ENCODE results near the gene IL17RC.
"Not testable (repeated sequence)": the region's sequence is repeated elsewhere in the genome, so short reads cannot be mapped to it uniquely, and the experiment has no call there.

IL17RC gene

DNA sequence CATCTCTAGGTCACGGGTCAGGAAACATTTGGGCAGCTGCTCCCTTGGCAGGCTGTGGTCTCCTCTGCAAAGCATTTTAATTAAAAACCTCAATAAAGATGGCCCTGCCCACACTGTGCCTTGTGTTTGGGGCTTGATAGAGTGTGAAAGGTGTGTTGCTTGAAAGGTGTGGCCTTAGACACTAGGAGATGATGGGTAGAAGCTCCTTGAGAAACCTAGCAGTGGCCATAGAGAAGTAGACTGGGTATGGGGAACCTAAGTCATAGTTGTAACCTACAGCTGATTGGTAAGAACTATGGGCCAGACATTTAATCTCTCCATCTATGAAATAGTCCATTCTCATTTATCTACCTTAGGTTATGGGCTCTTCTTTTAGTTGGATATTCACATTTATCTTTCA is 23.2 kb upstream of the IL17RC start:
- DNase-seq: no peak

DNA sequence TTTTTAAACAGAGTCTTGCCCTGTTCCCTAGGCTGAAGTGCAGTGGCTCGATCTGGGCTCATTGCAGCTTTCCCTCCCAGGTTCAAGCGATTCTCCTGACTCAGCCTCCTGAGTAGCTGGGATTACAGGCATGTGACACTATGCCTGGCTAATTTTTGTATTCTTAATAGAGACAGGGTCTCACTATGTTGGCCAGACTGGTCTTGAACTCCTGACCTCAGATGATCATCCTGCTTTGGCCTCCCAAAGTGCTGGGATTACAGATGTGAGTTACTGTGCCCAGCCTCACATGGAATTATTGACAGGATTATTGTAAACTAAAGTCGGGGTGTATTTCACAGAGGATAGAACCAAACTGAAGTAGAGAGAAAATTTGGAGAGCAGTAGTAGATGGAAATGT is 21.2 kb upstream of the IL17RC start:
- not testable (repeated sequence) for DNase-seq

DNA sequence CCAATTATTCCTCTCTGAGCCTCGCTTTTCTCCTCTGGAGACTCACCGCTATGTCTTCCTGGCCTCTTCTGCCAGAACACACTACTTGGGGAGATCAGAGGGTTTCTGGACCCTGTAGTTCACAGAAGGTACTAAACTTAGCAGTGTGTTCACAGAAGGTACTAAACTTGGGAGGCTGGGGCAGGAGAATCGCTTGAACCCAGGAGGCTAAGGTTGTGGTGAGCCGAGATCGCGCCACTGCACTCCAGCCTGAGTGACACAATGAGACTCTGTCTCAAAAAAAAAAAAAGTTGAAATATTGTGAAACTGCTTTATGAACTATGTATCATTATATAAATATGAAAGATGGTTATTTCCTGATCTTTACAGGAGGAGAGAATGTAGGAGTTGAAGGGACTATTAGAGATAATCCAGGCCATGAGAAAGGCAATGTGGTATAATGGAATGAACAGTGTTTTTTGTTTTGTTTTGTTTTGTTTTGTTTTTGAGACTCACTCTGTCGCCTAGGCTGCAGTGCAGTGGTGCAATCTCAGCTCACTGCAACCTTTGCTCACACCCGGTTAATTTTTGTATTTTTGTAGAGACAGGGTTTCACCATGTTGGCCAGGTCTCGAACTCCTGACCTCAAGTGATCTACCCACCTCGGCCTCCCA is 20.0 kb upstream of the IL17RC start:
- DNase-seq: not testable (repeated sequence)

DNA sequence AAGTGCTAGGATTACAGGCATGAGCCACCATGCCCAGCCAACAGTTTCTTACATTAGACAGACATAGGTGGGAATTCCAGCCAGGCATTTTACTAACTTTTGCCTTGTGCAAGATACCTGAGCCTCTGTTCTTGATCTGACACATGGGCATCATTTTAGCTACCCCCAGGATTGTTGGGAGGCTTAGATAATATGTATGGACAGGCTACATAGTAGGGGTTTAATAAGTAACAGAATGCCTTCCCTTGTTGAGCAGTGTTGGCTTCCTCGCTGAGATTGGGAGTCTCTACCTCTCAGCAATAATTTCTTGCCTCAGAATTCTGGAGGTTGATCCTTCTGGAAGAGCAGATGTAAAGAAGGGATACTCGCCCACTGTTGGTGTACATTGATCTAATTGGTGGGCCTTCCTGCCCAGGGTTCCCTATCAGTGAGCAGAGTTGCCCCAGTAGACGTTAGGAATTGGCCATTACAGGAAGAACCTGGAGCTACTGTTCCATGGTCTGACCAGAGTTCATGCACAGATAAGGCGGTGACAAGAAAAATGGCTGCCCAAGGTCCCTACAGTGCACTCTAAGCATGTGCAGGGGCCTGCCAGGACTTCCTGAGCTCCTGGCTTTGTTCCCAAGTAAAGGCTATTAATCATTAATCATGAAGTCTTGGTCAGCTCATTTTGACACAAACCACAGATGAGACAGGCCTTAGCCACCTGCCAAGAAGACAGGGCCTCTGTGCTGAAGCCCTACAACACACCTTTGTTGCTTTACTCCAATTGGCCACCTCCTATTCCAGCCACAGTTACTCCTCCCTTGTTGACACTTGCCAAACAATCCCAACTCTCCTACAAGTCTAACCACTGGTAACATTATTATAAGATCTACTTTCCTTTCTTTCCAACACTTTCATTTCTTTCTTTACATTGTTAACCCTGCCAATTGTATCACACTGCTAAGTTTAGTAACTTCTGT is 19.2 kb upstream of the IL17RC start:
- DNase-seq: no peak

DNA sequence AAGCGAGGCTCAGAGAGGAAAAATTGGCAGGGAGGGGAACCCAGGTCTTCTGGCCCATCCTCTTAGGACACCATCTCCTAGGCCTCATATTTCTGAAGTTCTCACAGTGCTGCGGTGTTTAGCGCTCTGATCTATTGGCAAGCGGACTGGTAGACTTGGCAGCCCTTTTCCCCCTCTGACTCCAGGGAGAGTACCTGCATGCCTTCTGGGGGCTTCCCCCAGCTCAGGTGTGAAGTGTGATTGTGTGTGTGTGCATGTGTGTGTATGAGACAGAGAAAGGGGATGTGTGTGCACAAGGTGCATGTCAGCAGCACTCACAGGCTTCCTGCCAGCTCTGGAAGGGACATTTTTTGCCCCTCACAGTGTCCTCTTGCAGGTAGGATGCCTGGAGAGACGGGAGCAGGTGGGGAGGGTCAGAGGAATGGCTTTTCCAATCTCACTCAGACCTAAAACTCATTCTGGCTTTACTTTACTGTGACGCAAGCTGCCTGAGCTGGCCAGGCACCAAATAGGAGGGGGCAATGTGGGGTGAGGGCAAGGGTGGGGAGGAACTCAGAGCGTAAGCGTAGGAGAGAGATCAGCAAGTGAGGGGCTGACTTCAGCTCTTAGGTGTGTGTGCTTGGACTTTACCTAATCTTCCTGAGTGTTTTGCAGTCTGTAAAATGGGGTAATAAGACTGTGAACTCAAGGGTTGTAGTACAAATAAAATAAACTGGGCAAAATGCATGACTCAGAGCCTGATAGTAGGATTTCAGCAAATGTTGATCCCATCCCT is 18.2 kb upstream of the IL17RC start:
- no peak for DNase-seq

DNA sequence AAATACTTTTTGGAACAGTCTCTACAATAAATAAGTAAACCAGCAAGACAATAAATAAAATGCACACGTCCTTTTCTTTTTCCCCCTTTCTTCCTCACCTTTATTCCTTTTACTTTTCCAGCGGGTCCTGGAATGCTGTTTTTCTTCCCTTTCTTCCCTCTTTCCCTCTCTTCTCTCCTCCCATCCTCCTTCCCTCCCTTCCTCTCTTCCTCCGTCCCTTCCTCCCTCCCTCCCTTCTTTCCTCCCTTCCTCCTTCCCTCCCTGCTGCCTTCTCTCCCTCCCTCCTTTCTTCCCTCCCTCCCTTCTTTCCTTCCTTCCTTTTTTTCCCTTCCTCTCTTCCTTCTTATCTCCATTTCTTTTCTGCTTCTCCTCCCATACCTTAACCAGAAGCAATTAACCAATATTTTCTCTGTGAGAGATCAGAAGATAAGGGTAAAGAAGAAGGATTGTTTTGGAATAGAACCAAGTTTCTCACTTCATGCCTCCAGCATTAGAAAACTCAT is 17.6 kb upstream of the IL17RC start:
- DNase-seq: no peak

DNA sequence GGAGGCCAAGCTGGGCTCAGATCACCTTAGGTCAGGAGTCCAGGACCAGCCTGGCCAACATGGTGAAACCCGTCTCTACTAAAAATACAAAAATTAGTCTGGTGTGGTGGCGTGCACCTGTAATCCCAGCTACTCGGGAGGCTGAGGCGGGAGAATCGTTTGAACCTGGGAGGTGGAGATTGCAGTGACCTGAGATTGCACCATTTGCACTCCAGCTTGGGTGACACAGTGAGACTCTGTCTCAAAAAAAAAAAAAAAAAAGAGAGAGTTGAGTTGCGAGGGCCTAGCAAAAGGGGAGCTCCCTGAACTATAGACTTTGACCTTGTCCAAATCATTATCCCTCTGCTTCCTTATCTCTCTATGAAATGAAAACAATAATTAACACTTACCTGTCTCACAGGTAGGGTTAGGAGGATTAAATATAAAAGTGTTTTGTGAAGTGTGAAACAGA is 15.9 kb upstream of the IL17RC start:
- DNase-seq: not testable (repeated sequence)

DNA sequence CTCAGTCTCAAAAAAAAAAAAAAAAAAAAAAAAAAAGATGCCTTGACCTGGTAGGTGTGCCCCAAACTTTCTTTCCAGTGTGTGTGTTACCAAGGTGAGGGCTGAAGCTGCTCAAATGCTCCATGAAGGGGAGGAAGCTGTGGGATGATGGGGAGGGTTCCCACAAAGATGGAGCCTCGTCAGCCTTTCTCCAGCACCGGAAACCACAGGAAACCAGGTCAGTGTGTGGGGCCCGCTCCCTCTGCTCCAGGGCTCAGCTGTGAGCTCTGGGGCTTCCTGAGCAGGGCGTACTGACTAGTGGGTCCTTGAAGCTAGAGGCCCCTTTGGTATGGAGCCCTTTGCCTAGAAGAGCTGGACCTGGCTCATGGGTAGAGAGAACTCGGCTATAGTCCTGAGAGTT is 14.9 kb upstream of the IL17RC start:
- peak; percentile 43 for DNase-seq

DNA sequence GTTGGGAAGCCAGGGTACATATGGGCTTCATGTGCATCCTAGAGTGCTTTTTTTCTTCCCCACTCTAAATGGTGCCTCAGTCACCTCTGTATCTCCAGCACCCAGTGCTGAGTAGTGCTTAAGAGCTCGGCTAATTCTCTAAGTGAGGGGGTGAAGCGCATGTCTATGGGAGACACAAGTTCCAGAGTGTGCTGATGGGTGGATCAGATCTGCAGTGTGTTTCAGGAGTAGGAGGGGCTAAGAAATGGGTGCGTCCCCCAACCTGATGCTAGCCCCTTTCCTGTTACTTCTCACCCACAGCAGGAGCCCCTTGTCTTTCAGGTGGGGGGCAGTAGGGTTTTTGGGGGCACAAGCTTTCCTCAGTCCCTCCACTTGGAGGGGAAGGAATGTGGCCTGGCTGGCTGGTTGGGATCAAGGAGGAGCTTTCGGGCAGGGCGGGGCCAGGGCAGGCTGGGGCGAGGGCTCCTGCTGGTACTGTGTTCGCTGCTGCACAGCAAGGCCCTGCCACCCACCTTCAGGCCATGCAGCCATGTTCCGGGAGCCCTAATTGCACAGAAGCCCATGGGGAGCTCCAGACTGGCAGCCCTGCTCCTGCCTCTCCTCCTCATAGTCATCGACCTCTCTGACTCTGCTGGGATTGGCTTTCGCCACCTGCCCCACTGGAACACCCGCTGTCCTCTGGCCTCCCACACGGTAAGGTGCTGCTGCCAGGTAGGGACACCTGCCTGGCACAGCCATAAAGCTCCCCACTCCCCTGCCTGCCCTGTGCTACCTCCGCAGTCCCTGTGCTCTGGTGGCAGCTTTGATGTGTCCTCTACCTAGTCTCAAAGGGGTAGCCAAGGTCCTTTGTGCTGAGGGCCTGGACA is 14.3 kb upstream of the IL17RC start, which contains the start of gene IL17RE:
IL17RE (plus strand) TSS at position 477 of the 866 bp plus-strand sequence; CDS start at position 562, 85 bp downstream.
- DNase-seq: no peak

DNA sequence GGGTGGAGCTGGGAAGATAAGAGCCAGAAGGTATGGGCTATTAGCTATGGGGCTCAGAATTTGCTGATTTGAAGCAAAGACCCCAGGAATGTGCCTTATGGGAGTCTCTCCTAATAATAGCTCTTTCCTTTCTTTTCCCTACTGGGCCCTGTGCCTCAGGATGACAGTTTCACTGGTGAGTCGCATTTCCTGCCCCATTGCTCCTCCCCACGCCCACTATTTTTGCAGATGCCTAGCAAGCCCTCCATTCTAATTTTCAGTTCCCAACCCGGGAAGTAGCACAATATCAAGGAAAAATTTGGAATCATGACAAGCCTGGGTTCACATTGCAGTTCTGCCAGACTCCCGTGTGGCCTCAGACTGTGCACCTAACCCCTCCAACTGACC is 13.7 kb upstream of the IL17RC start:
- DNase-seq: no peak

DNA sequence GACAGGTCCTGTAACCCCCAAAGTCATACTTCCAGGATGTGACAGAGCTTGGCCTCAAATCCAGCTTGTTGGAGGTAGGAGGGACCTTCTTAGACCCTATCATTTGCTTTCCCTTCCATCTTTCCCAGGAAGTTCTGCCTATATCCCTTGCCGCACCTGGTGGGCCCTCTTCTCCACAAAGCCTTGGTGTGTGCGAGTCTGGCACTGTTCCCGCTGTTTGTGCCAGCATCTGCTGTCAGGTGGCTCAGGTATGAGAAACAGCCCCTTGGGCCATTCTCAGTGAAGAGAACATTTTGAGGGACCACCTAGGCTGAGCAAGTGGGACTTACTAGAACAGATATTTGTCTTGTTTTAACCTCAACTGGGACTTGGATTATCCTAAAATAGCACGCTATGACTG is 13.0 kb upstream of the IL17RC start:
- no peak for DNase-seq

DNA sequence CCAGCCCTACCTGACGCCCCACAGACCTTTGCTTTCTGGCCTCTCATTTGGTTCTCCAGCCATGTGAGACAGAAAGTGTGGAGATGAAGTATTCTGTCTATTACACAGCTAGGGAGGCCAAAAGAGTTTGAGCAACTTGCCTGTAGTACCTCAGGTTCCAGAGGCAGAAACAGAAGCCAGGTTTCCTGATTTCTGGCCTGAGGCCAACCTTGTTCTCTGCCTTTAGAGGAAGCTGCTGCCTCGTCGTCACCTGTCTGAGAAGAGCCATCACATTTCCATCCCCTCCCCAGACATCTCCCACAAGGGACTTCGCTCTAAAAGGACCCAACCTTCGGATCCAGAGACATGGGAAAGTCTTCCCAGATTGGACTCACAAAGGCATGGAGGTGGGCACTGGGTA is 10.4 kb upstream of the IL17RC start:
- DNase-seq: no peak

DNA sequence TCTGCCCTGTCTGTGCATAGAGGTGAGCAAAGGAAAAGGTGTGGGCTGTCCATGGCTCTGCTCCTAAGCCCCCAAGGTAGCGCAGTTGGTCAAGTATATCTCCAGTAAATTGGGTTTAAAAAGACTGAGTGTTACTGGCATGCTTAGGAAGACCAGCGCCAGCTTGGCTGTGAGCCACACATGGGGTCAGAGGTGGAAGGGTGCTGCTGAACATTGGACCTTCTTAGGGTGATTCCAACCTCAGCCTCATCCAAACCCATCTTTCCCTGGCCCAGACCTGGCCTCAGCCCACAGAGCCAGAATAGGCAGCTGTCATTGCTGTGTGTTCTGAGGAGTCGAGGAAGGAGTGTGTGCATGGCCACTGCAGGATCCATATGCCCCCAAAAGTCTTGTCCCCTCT is 8.6 kb upstream of the IL17RC start:
- no peak for DNase-seq

DNA sequence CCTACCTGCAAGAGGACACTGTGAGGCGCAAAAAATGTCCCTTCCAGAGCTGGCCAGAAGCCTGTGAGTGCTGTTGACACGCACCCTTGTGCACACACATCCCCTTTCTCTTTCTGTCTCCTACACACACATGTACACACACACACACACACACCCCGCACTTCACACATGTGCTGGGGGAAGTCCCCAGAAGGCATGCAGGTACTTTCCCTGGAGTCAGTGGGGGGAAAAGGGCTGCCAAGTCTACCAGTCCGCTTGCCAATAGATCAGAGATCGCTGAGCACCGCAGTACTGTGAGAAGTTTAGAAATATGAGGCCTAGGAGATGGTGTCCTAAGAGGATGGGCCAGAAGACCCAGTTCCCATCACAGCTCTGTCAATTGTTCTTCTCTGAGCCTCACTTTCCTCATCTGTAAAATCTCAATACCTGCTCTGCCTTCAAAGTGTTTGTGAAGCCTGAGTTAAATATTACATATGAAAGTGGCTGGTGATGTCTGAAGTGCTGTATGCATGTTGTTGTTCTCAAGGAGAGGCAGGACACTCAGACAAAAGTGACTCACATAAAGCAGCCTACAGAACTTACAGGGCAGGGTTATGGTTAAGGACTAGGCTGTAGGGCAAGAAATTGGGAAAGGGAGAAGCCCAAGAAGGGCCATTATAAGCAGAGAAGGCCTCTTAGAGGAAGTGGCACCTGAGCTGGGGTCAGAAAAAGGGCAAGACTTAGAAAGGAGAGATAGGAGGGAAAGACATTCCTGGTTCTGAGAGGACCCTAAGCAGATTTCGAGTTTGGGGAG is 7.5 kb upstream of the IL17RC start:
- peak; percentile 20 for DNase-seq

DNA sequence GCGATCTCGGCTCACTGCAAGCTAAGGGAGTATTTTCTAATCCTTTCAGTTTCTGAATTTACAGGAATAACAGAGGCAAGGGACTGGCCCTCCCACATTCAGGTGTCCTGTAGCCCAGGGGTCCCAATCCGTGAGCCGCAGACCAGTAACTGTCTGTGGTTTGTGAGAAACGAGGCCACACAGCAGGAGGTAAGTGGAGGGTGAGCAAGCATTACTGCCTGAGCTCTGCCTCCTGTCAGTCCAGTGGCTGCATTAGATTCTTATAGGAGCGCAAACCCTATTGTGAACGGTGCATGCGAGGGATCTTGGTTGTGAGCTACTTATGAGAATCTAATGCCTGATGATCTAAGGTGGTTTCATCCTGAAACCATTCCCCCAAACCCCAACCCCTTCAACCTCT is 5.0 kb upstream of the IL17RC start:
- DNase-seq: no peak

DNA sequence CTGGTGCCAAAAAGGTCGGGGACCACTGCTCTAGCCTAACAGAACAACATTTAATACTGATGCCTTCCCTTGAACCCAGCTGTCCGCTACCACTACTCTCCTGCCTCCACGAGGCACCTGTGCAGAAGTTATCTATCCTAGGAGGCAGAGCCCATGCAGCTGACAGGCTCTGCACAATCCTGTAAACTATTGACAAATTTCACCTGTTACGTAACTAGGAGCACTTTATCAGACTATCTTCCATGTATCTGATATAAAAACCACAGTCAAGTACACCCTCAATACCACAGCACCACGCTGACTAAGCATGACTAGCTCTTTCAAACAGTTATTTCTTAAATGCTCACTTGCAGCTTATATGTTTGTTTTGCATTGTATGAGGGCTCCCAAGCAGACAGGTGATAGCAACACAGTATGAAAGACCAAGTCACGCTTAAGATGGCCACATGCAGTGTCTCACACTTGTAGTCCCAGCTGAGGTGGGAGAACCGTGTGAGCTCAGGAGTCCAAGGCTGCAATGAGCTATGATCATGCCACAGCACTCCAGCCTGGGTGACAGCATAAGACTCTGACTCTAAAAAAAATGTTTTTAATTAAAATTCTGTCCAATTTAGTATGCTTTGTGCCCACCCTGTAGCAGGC is 4.5 kb upstream of the IL17RC start:
- DNase-seq: peak; percentile 40

DNA sequence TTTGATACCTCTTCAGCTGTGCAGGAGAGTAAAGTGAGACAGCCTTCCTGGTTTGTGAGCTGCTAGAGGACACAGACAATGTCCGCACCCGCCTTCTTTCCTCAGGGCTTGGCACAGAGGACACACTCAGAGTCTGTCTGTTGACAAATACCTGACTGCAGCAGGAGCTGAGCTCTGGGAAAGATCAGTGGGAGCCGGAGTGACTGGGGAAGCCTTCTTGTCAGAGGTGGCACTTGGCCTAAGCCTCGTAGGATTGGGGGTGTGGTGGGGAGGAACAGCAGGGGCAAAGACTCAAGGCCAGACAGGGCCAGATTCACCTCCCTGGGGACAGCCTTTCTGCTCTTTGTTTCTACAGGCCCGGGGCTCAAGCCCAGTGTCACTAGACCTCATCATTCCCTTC is 3.3 kb upstream of the IL17RC start:
- no peak for DNase-seq

DNA sequence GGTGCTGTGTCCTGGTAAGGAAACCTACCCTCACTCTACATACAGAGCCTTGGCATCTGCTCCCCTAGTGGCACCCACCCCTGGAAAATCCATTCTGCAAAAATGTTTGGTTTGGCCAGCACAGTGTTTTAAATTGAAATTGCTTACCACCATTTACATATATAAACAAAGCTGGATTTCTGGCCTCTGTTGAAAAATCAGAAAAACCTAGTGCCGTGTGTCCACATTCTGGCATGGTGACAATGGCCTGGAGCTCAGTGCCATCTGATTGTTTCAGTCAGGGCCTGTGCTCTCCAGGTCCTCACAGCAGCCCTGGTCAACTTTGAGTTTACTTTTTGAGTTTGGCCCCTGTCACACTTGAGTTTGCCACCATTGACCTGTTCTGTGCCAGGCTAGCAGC is 2.9 kb upstream of the IL17RC start:
- no peak for DNase-seq

DNA sequence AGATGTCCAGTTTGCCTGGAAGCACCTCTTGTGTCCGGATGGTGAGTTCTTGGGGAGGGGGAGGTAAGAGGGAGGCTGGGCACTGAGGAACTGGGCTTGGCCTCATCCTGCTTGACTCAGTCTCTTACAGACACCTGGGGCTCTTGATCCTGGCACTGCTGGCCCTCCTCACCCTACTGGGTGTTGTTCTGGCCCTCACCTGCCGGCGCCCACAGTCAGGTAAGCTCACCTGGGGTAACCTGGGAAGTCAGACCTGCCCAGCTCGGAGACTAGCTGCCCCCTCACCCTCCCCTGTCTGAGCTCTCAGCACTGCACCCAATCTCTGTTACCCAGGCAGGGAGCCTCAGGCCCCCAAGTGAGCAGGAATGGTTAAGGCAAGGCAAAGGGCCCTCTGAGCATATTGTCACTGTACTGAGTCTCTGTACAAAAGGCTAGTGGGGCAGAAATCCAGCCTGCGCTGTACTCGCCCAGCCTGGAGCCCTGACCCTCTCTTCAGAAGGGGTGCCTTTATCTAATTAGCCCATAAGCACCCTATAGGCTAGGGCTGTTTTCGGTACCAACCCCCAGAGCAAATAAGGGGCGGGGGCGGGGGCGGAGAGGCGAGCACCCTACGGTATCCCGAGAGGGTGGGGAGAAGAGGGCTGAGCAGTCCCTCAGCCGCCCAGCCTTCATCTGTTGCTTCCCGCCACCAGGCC is 2.2 kb upstream of the IL17RC start:
- DNase-seq: no peak

Measured in CD4-positive, alpha-beta T cell treated with Interleukin-12 subunit alpha and Interleukin-12 subunit beta, for 1 hour (primary cell).